SH-SY5Y (cell line): ENCODE measurements around the gene SLC9A5.

Experiments used
- GATA2 ChIP-seq: IDR thresholded peaks from 2 replicates; pipeline ENCODE4 v1.6.1; 2011; ENCODE audit warnings: mild to moderate bottlenecking, low read depth, low read length
- GATA3 ChIP-seq: IDR thresholded peaks from 2 replicates; pipeline ENCODE4 v1.6.1; 2011; ENCODE audit warnings: low read depth, mild to moderate bottlenecking, low read length, moderate library complexity

DNA sequence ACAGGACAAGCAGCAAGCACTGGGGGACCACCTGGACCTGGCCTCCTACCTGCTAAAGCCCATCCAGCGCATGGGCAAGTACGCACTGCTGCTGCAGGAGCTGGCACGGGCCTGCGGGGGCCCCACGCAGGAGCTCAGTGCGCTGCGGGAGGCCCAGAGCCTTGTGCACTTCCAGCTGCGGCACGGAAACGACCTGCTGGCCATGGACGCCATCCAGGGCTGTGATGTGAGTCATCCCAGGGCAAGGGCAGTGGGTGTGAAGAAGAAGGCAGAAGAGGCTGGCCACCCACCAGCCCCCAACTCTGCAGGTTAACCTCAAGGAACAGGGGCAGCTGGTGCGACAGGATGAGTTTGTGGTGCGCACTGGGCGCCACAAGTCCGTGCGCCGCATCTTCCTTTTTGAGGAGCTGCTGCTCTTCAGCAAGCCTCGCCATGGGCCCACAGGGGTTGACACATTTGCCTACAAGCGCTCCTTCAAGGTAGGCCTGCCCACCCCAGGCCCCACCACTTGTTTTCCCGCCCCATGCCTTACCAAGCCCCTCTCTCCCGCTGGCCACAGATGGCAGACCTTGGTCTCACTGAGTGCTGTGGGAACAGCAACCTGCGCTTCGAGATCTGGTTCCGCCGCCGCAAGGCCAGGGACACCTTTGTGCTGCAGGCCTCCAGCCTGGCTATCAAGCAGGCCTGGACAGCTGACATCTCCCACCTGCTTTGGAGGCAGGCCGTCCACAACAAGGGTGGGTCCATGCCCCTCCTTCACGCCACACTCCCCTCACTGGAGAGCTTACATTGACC lies 37.9 kb downstream of the SLC9A5 start:
- no peak for TF ChIP-seq GATA2
- TF ChIP-seq GATA3 = no peak
